CD4-positive, alpha-beta T cell treated with Interleukin-12 subunit alpha and Interleukin-12 subunit beta, for 1 hour (primary cell): ENCODE data around the gene DOCK10.

Experiments used
- DNase-seq: peaks from one replicate; pipeline ENCODE4 v3.0.0-alpha.2; 2020

DOCK10 gene

GRCh38 chr2:224909885-224910573 is 132.2 kb downstream of the DOCK10 start:
- peak; percentile 50 for DNase-seq

- DNase-seq = no peak
These were observed 133.4 kb downstream of the DOCK10 start for GRCh38 chr2:224908818-224909217.

GRCh38 chr2:224904381-224904780 is 137.9 kb downstream of the DOCK10 start:
- no peak for DNase-seq

GRCh38 chr2:224903621-224904020 is 138.6 kb downstream of the DOCK10 start:
- no peak for DNase-seq

GRCh38 chr2:224901121-224901676 is 141.1 kb downstream of the DOCK10 start:
- no peak for DNase-seq

GRCh38 chr2:224895377-224895776 is 146.9 kb downstream of the DOCK10 start:
- DNase-seq = no peak

- peak; percentile 25 for DNase-seq
These were observed 147.9 kb downstream of the DOCK10 start for GRCh38 chr2:224894356-224894755.

- no peak for DNase-seq
These were observed 148.4 kb downstream of the DOCK10 start for GRCh38 chr2:224893848-224894247.

GRCh38 chr2:224892574-224893204 is 149.6 kb downstream of the DOCK10 start:
- no peak for DNase-seq

GRCh38 chr2:224890372-224890771 is 151.9 kb downstream of the DOCK10 start:
- DNase-seq = no peak

- DNase-seq = no peak
These were observed 155.1 kb downstream of the DOCK10 start for GRCh38 chr2:224887141-224887540.

- no peak for DNase-seq
These were observed 156.3 kb downstream of the DOCK10 start for GRCh38 chr2:224885836-224886547.

GRCh38 chr2:224885291-224885690 is 157.0 kb downstream of the DOCK10 start:
- DNase-seq = no peak

- no peak for DNase-seq
These were observed 158.1 kb downstream of the DOCK10 start for GRCh38 chr2:224884188-224884587.

GRCh38 chr2:224883700-224884099 is 158.6 kb downstream of the DOCK10 start:
- no peak for DNase-seq

- DNase-seq = no peak
These were observed 159.1 kb downstream of the DOCK10 start for GRCh38 chr2:224883172-224883516.

- DNase-seq = no peak
These were observed 159.7 kb downstream of the DOCK10 start for GRCh38 chr2:224882291-224883171.

- DNase-seq = no peak
These were observed 160.4 kb downstream of the DOCK10 start for GRCh38 chr2:224881846-224882245.

GRCh38 chr2:224876522-224876921 is 165.7 kb downstream of the DOCK10 start:
- DNase-seq = no peak

- DNase-seq = no peak
These were observed 166.4 kb downstream of the DOCK10 start for GRCh38 chr2:224875841-224876240.

GRCh38 chr2:224875153-224875552 is 167.1 kb downstream of the DOCK10 start:
- DNase-seq = no peak

GRCh38 chr2:224871813-224872212 is 170.5 kb downstream of the DOCK10 start:
- DNase-seq = no peak

GRCh38 chr2:224870341-224870740 is 171.9 kb downstream of the DOCK10 start:
- no peak for DNase-seq
